Cardiac muscle cell (in vitro differentiated cells and primary cell): ENCODE data around the gene POLQ. TPM values are rescaled to one million over a fixed set of nuclear protein-coding genes. Genes with fewer than 3 reads are reported as not detected.

Experiments used
- DNase-seq, 2 donors: peaks; one replicate each; pipeline versions ENCODE4 v3.0.0 to v3.0.0-alpha.2; 2010 to 2017; ENCODE audit warnings: low read depth in 1 of 2, low spot score in 1 of 2
- H3K27ac ChIP-seq: fragments of 200-600 bp; sonication (generic); 2 replicates; pipeline ENCODE4 v1.5.1; 2016
- H3K27me3 ChIP-seq: fragments of 200-600 bp; sonication (generic); 2 replicates; pipeline ENCODE4 v1.6.0; 2016; ENCODE audit warnings: control low read depth
- H3K36me3 ChIP-seq: fragments of 200-600 bp; sonication (generic); 2 replicates; pipeline ENCODE4 v1.5.1; 2016; ENCODE audit warnings: control low read depth
- H3K4me1 ChIP-seq: fragments of 200-600 bp; sonication (generic); 2 replicates; pipeline ENCODE4 v1.8.1; 2017; ENCODE audit warnings: low read depth, mild to moderate bottlenecking, mixed run types
- H3K4me3 ChIP-seq: fragments of 200-600 bp; sonication (generic); 2 replicates; pipeline ENCODE4 v1.5.1; 2016; ENCODE audit warnings: mild to moderate bottlenecking
- H3K9me3 ChIP-seq: fragments of 200-600 bp; sonication (generic); 2 replicates; pipeline ENCODE4 v1.5.1; 2017; ENCODE audit warnings: low read depth, mild to moderate bottlenecking, control low read depth
- polyA plus RNA-seq: library from polyadenylated mRNA; unstranded; fragments of >200 nt; fragmentation: Nextera tagmentation; extraction: Ambion mirVana; gene quantifications from 2 replicates; pipeline ENCODE4 v1.2.1, GENCODE V29; 2016
- total RNA-seq: library from RNA; depleted of rRNA; stranded (reverse); fragments of >200 nt; gene quantifications from 2 replicates; pipeline ENCODE4 v1.2.3, GENCODE V29; 2016
- TF ChIP-seq, protein P1 (sequence below): IDR thresholded peaks from 2 replicates; pipeline ENCODE4 v1.5.1; 2012; ENCODE audit warnings: low read depth, mild to moderate bottlenecking, low read length

The POLQ gene
- total and polyA plus RNA-seq, 2 experiments from 2014 or later, result 2.2 to 7.1 TPM

GRCh38 chr3:121514496-121514895 lies 31.3 kb downstream of the POLQ start:
- Histone ChIP-seq H3K4me3 (no peak overlapping the region), H3K9me3 (no peaks in the 10 kb centered on the region), H3K36me3 (no peaks in the 10 kb centered on the region), H3K27ac (no peak overlapping the region), H3K27me3 (no peaks in the 10 kb centered on the region), H3K4me1 (no peaks in the 10 kb centered on the region)
- TF ChIP-seq, protein P1, sequence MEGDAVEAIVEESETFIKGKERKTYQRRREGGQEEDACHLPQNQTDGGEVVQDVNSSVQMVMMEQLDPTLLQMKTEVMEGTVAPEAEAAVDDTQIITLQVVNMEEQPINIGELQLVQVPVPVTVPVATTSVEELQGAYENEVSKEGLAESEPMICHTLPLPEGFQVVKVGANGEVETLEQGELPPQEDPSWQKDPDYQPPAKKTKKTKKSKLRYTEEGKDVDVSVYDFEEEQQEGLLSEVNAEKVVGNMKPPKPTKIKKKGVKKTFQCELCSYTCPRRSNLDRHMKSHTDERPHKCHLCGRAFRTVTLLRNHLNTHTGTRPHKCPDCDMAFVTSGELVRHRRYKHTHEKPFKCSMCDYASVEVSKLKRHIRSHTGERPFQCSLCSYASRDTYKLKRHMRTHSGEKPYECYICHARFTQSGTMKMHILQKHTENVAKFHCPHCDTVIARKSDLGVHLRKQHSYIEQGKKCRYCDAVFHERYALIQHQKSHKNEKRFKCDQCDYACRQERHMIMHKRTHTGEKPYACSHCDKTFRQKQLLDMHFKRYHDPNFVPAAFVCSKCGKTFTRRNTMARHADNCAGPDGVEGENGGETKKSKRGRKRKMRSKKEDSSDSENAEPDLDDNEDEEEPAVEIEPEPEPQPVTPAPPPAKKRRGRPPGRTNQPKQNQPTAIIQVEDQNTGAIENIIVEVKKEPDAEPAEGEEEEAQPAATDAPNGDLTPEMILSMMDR, result no peak
- no peak for DNase-seq

GRCh38 chr3:121508389-121508788 lies 37.4 kb downstream of the POLQ start:
- Histone ChIP-seq H3K4me1 (no peaks in the 10 kb centered on the region), H3K27ac (no peak overlapping the region), H3K4me3 (no peak overlapping the region), H3K27me3 (no peaks in the 10 kb centered on the region), H3K9me3 (no peaks in the 10 kb centered on the region), H3K36me3 (no peaks in the 10 kb centered on the region)
- no peak for DNase-seq
- TF ChIP-seq, protein P1, result no peak

DNA sequence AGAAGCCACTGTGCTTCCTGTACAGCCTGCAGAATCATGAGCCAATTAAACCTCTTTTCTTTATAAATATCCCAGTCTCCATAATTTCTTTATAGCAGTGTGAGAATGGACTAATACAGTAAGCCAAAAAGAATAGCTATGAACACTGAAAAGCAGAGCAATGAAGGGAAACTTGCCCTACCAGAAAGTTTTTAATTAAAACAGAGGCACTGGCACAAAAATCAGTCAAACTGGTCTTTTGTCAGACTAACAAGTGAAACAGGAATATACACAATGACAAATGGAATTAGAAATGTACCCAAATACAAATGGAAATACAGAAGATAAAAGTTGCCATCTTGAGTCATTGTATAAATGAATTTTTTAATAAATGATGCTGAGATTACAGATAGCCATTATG lies 40.5 kb downstream of the POLQ start:
- TF ChIP-seq, protein P1, result no peak

GRCh38 chr3:121504618-121505017 lies 41.2 kb downstream of the POLQ start:
- TF ChIP-seq, protein P1, result no peak
- no peaks in the 10 kb centered on the region for H3K4me1 ChIP-seq
- no peaks in the 10 kb centered on the region for H3K36me3 ChIP-seq
- no peaks in the 10 kb centered on the region for H3K27me3 ChIP-seq
- DNase-seq, result no peak
- H3K27ac ChIP-seq, result no peak overlapping the region
- no peaks in the 10 kb centered on the region for H3K9me3 ChIP-seq
- H3K4me3 ChIP-seq, result no peak overlapping the region

More for the DNA sequence above, 40.5 kb downstream of the POLQ start:
- no peak overlapping the region for H3K27ac ChIP-seq
- H3K27me3 ChIP-seq, result no peaks in the 10 kb centered on the region
- no peaks in the 10 kb centered on the region for H3K4me1 ChIP-seq
- no peaks in the 10 kb centered on the region for H3K36me3 ChIP-seq
- no peak for DNase-seq
- H3K9me3 ChIP-seq, result no peaks in the 10 kb centered on the region
- no peak overlapping the region for H3K4me3 ChIP-seq

- Histone ChIP-seq H3K36me3 (no peaks in the 10 kb centered on the region), H3K4me3 (no peak overlapping the region), H3K9me3 (no peaks in the 10 kb centered on the region), H3K27ac (no peak overlapping the region), H3K4me1 (no peaks in the 10 kb centered on the region), H3K27me3 (no peaks in the 10 kb centered on the region)
- DNase-seq, result no peak
- TF ChIP-seq, protein P1, result no peak
Measured at GRCh38 chr3:121496786-121497185, 49.0 kb downstream of the POLQ start.

- H3K27ac ChIP-seq, result no peak overlapping the region
- H3K4me1 ChIP-seq, result no peaks in the 10 kb centered on the region
- no peaks in the 10 kb centered on the region for H3K9me3 ChIP-seq
- no peak overlapping the region for H3K4me3 ChIP-seq
- H3K27me3 ChIP-seq, result no peaks in the 10 kb centered on the region
- no peaks in the 10 kb centered on the region for H3K36me3 ChIP-seq
- TF ChIP-seq, protein P1, result no peak
- no peak for DNase-seq
Measured at GRCh38 chr3:121493431-121493830, 52.4 kb downstream of the POLQ start.
